AG09319 (cell line): ENCODE data around the gene ARL5C.

ENCODE experiments used
- DNase-seq: peaks from one replicate; pipeline ENCODE4 v3.0.0-alpha.2; 2010; ENCODE audit warnings: low read depth; ENCODE audit errors: extremely low read depth
- TF ChIP-seq, protein P1 (sequence below): IDR thresholded peaks from 2 replicates; pipeline ENCODE4 v1.5.1; 2011; ENCODE audit warnings: low read depth, mild to moderate bottlenecking, inconsistent platforms, low read length, moderate library complexity

Gene ARL5C, protein sequence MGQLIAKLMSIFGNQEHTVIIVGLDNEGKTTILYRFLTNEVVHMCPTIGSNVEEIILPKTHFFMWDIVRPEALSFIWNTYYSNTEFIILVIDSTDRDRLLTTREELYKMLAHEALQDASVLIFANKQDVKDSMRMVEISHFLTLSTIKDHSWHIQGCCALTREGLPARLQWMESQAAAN

DNA sequence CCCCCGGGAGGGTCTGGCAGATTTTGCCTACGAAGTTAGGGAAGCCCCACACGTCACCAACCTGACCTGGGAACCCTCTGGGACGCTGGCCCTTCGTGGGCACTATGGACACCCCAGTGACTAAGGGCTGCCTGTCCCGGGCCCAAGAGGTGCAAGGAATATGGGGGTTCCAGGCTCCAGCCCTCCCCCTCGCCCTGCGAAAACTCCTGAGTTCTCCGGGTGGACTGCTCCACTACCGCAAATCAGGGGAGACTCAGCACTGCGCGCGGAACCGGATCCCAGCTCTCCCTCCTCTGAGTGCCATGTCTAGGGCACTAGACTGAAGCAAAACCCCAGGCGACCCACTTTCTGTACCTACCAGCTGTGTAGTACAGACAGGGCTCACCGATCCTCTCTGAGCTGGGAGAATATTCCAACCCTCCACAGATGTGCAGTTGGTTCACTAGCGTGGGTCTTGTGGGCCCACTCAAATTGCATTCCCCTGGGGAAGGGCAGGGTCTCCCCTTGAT, at the start of gene ARL5C:
Gene ARL5C (minus strand): TSS at position 321 of the 509 bp plus-strand sequence. CDS start 401 bp downstream, outside the sequence.
- TF ChIP-seq, protein P1, sequence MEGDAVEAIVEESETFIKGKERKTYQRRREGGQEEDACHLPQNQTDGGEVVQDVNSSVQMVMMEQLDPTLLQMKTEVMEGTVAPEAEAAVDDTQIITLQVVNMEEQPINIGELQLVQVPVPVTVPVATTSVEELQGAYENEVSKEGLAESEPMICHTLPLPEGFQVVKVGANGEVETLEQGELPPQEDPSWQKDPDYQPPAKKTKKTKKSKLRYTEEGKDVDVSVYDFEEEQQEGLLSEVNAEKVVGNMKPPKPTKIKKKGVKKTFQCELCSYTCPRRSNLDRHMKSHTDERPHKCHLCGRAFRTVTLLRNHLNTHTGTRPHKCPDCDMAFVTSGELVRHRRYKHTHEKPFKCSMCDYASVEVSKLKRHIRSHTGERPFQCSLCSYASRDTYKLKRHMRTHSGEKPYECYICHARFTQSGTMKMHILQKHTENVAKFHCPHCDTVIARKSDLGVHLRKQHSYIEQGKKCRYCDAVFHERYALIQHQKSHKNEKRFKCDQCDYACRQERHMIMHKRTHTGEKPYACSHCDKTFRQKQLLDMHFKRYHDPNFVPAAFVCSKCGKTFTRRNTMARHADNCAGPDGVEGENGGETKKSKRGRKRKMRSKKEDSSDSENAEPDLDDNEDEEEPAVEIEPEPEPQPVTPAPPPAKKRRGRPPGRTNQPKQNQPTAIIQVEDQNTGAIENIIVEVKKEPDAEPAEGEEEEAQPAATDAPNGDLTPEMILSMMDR: no peak
- no peak for DNase-seq

DNA sequence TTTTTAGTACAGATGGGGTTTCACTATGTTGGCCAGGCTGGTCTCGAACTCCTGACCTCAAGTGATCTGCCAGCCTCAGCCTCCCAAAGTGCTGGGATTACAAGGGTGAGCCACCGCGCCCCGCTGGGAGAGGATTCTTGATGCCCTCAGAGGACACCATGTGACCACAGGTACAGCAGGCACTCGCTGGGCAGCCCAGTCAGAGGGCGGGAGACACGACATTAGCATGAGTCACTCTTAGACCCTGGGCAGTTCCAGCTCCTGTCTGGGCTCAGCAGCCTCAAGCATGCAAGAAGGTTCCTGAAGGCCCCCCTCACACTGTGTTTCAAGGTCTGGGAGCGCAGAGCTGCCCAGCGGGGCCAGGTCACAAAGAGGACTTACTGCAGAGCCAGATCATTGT, 47.9 kb upstream of the ARL5C start:
- no peak for DNase-seq
- TF ChIP-seq, protein P1: no peak

DNA sequence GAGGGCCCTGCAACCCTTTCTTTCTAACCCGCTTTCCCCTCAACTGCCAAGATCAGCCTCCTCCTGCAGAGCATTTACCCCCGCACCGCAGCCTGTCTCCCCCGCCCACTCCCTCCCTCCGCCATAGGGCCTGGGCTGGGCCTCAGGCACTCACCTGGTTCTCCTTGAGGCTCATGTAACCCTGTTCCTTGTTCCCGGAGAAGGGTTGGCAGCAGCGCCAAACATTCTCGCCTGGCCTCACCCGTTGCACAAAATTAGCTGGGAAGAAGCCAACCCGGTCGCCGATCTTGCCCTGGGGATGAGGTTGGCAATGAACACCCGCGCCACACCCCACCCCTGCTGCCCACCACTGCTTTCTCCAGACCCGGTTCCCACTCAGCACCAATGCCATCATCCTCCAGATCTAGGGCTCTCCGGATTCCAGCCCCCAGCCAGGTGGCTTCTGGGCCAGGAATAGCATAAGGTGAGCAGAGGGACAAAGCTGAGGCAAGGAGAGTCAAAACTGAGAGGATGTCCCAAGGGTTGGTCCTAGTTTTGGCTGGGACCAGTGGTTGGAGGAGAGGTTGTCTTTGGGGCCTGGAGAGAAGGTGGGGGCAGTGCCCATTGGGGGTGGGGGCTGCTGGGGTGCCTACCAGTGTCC, 47.0 kb upstream of the ARL5C start:
- DNase-seq: no peak
- TF ChIP-seq, protein P1: no peak

DNA sequence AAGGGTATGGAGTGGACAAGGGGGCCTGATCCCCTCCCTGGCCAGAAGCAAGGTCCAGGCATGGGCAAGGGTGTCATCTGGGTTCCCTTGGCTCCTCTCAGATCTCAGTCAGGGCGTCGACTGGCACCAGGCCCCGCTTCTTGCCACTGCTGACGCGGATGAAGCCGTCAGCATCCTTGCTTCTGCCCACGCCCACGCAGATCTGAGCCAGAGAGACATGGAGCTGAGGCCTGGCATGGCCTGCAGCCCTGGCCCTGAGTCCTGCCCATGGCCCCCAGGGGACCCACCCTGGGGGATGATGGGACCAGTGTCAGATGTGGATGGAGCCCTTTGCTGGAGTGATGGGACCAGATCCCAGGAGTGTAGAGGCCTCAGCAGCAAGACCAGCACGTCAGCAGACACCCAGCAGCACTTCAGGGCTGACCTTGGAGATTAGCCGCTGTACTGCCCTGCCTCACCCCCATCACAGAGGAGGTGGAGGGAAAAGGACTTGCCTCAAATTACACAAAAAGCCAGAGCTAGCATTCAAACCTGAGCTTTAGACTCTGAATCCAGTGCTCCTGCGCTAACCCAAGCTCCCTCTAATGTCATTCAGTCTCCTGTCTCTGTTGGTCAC, 46.3 kb upstream of the ARL5C start:
- DNase-seq: no peak
- TF ChIP-seq, protein P1: no peak

DNA sequence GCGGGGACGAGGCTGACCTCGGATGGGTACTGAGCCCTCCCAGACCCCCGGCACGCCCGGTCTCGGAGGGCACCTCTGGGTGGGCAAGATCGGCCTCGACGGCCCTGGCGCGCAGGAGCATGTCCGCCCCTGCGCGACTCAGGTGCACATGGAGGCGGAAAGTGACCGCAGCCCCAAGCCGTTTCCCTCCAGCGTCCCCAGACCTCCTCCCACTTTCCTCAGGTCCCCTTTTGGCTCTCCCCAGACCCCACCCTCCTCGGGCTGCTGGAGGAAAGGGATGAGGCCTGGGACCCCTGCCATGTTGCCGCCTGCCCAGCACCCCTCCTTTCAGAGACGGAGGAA, 44.1 kb upstream of the ARL5C start:
- TF ChIP-seq, protein P1: no peak
- no peak for DNase-seq

DNA sequence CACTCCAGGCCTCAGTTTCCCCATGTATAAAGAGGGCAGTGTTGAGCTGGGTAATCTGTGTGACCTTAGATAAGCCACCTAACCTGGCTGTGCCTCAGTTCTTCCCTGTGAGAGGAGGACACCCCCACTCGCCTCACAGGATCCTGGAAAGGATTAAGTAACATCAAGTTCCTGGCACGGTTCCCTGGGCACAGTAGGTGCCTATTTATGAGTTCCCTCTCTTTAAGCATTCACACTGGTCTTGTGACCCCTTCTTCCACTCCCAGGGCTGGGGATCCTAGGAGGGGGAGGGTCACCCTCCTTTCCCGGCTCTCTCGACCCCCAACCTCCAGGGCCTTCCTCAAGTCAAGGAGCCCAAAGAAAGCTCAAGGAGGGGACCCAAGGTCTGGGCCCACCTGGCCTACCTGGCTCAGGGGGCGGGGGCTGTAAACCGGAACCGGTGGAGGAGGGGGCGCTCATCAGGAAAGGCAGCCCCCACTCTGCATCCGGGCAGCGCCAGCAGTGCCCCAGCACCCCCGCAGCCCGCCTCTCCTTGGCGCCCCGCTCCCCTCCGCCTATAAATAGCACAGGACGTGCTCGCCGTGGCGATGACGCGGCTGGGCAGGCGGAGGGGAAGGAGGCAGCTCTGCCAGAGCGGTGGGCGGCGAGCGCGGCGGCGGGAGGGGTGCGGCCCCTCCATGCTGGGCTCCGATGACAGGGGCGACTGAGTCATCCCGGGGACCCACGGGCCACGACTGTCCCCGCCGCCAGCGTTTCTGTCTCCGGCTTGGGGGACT, 43.5 kb upstream of the ARL5C start:
- TF ChIP-seq, protein P1: no peak
- no peak for DNase-seq
